NT2/D1 (cell line): ENCODE measurements around the gene ACADM.

ENCODE experiments used
- DNase-seq: peaks from one replicate; pipeline ENCODE4 v3.0.0-alpha.2; 2011; ENCODE audit warnings: low read depth, low spot score
- H3K27me3 ChIP-seq: 2 replicates; pipeline ENCODE4 v1.6.0; 2011; ENCODE audit warnings: mild to moderate bottlenecking; ENCODE audit not compliant: insufficient read length, insufficient read depth
- H3K36me3 ChIP-seq: 2 replicates; pipeline ENCODE4 v1.6.1; 2011; ENCODE audit warnings: mild to moderate bottlenecking, low read length, mixed read lengths; ENCODE audit not compliant: insufficient read depth, insufficient read length
- H3K4me1 ChIP-seq: 2 replicates; pipeline ENCODE4 v1.5.1; 2011; ENCODE audit not compliant: insufficient read depth, insufficient read length
- H3K4me3 ChIP-seq: 2 replicates; pipeline ENCODE4 v1.5.1; 2011; ENCODE audit warnings: low read depth; ENCODE audit not compliant: insufficient read length
- H3K9ac ChIP-seq: 2 replicates; pipeline ENCODE4 v1.6.0; 2011; ENCODE audit warnings: low read depth; ENCODE audit not compliant: insufficient read length
- H3K9me3 ChIP-seq: 2 replicates; pipeline ENCODE4 v1.5.1; 2011; ENCODE audit warnings: mild to moderate bottlenecking, low read length; ENCODE audit not compliant: insufficient read depth
- SUZ12 ChIP-seq: IDR thresholded peaks from 2 replicates; pipeline ENCODE4 v1.6.1; 2011; ENCODE audit not compliant: insufficient read length, insufficient read depth; ENCODE audit errors: extremely low read depth

The ACADM gene

GRCh38 chr1:75812065-75812464 is 87.6 kb downstream of the ACADM start:
- H3K36me3 ChIP-seq = no peaks in the 10 kb centered on the region

More at GRCh38 chr1:75812065-75812464, 87.6 kb downstream of the ACADM start:
- Histone ChIP-seq H3K9ac (no peak overlapping the region), H3K27me3 (no peaks in the 10 kb centered on the region), H3K4me3 (no peak overlapping the region), H3K4me1 (no peaks in the 10 kb centered on the region), H3K9me3 (no peaks in the 10 kb centered on the region)
- no peak for DNase-seq
- TF ChIP-seq SUZ12 = no peak
